Measurements from ENCODE around the gene CMTM1. TPM values are rescaled to one million over a fixed set of nuclear protein-coding genes. Genes with fewer than 3 reads are reported as not detected.

CMTM1 gene
- total RNA-seq, 1 experiment from 2014 or later: 2.2 TPM

DNA sequence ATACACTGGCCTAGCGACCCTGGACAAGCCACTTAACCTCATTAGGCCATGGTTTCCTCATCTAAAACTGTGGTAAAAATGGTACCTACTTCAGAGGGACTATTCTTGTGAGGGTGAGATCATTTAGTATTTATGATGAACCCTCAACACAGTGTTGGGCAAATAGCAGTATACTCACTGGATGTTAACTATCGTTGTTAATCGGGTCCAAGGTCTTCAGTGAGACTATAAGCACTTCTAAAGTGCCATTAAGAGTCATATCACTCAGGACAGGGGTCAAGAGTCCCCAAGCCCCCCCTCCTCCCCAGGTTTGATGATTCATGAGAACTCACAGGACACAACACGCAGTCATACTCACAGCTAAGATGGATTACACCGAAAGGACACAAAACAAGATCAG is 27.3 kb upstream of the CMTM1 start:
- no peak for DNase-seq (ENCODE audit: low read depth)

DNA sequence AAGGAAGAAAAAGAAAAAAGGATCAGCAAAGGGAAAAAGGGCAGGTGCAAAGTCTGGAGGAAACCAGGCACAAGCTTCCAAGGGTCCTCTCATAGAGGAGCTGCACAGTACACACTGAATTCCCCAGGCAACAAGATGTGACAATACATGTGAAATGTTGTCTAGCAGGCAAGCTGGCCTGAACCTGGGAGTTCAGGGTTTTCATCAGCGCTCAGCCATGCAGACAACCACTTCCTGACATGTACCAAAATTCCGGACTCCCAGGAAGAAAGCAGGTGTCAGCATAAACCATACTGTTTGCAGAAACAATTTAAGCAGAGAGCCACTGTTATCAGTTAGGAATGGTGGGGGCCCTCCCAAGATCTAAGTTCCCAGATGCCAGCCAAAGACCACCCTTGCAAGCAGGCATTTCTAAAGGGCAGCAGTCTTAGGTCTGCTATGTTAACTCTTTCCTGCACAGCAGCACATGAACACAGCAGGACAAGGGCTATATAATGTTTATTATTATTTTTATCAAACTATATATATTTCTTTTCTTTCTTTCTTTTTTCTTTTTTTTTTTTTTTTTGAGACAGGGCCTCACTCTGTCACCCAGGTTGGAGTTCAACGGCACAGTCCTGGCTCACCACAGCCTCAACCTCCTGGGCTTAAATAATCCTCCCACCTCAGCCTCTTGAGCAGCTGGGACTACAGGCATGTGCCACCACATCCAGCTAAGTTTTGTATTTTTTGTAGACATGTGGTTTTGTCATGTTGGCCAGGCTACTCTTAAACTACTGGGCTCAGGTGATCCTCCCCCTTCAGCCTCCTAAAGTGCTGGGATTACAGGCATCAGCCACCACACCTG is 26.4 kb upstream of the CMTM1 start:
- peak; percentile 78 for DNase-seq (ENCODE audit: low read depth)

DNA sequence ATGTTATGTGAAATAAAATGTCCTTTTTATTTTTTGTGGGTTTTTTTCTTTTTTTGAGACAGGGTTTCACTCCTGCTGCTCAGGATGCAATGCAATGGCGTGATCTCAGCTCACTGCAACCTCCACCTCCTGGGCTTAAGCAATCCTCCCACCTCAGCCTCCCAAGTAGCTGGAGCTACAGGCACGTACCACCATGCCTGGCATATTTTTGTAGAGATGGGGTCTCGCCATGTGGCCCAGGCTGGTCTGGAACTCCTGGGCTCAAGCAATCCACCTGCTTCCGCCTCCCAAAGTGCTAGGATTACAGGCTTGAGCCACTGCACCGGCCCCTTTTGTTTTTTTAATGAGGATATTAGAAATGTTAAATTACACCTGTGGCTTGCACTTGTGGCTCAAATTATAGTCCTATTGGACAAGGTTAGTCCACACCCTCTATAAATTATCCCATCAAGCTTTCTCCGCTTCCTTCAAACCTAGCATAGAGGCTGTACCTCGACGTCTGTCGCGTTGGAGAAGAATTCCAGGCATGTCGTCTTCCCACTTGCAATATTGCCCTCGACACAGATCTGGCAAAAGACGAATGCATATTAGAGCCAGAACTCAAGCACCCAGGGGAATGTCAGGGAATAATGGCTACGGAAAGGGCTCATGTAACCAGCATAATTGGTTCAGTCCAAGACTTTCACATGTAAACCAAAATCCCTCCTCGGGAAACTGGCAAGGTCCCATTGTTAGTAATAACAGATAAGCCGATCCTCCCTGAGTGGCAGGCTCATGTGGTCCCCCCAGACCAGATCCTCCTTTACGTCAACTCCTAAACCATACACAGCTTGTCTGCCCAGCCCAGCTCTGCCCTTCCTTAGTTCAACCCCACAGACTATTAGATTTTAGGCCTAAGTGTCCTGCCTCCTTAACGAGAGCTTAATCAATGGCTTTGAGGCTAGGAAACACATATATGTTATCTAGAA is 24.6 kb upstream of the CMTM1 start:
- no peak for DNase-seq (ENCODE audit: low read depth)

DNA sequence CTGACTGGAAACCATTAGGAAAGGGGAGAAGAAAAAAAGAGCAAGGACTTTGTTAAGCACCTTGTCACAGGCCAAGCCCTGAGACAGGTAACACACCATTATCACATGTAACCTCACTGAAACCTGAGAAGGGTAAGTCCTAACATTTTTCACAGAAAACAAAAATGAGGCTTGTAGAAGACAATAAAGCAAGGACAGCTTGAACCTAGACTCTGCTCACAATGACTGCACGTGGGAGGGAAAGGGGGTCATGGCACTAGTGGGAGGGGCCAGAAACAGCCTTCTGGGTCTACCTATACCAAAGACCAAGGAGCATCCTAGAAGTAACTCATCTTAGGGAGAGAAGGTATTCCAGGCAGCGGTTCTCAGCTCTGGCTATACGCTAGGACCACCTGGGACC is 23.8 kb upstream of the CMTM1 start:
- no peak for DNase-seq (ENCODE audit: low read depth)

DNA sequence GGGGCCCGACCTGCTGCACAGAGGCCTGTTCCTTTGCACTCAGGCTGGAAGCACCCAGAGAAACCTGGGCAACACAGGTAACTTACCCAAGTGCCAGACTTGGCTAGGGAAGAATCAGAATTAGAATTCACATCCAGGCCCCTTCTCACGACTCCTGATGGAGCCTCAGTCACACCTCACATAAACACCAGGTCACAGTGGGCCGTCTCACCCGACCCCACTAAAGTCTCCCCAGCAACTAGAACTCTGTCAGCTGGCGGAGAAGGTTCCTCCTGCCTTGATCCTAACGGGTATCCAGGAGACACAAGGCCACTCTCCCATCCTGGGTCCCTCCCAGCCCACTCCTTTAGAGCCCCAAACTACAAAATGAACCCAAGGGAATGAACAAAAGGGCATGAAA is 22.7 kb upstream of the CMTM1 start:
- DNase-seq (ENCODE audit: low read depth): no peak

DNA sequence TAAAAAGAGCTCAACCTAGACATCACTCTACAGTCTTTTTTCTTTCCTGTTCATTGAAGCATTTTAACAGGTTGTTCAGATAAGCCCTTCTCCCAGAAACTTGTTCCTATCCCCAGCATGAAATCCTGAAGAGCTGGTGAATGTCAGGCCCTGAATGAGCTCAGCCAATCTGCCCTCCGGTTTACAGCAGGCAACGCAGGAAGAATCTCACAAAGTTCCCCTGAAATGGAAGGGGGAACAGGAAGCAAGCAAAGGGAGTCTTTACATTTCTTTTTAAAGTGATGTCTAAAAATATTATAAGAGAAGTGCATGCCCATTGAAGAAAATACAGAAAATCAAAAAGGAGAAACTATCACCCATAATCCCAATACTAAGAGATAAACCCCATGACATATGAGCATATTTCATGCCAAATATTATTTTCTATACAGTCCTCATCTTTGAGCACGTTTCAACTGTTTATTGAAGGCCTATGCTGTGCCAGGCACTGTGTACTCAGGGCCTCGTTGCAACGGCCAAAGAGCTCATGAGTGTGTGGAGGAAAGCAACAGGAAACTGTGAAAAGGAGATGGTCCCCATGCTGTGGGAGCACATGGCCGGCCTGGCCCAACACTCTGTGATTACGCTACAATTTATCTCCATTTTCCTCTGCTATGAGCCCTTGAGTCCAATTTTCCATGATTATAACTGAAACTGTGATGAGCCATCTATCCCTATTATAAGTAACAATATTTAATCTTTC is 22.1 kb upstream of the CMTM1 start:
- DNase-seq (ENCODE audit: low read depth): no peak

DNA sequence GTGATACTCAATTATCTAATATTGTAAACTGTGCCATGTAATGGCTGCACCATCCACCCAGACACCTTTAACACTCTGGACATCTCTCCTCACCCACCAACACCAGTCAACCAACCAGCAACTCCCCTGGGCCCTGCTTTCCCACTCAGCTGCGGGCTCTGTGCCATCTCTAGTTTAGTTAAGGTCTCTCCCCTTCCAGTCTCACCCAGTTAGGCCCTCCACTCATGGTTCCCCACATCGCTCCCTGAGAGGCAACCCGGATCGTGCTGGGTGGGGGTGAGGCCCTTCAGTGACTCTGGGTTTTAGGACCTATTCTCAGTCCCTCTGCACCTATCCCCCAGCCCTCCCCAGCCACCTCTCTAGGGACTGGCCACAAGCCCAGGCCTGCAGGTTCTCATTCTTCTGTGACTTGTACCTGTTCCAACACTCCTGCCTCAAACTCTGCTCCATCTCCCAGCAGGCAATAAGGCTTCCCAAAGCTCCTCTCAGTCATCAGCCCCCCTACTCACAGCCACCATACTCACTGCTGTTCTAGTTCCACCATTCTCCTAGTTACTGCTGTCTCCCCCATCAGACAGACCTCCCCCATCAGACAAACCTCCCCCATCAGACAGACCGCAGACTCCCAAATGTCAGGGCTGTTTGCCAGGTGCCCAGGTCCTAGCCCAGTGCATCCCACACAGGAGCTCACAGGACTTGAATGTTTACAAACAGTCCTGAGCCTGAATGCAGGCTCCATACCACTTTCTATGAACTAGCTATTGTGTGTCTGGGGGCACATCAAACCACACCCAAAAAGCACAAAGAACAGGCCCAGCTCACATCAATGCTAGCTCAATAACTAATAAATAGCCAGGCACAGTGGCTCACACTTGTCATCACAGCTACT is 18.9 kb upstream of the CMTM1 start:
- DNase-seq (ENCODE audit: low read depth): no peak

DNA sequence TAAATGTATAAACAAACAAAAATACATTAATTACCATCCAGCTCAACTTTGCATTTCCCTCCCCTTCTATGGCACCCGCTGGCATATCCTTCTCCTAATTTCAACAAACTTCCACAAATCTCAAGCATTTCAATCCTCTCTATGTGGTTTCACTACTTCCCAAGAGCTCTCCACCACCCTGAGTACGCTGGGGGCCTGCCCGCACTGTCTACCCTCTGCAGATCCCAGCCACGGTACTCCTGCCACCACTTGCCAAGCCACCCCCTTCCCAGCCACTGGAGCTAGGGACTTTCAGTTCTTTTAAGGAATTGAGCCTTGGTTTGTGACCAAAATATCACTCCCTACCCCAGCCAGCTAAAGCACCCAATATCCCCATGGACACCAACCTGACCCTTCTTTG is 18.2 kb upstream of the CMTM1 start:
- DNase-seq (ENCODE audit: low read depth): no peak

DNA sequence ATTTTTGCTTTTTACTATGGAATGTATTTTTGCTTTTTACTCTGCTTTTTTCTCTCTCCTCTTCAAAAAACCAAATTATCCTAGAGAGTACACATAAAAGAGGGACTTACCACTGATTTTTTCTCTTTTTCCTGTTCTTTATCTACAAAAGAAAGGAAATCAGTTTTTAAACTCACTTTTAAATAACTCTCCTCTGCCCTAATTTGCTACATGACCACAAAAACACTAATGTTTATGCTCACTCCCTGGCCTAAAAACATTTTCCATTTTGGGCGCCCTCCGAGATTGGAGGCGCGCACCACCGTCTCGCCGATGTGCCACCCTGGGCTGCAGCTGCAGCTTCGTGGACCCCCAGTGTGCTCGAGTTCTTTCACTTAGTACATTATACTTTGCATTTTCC is 17.4 kb upstream of the CMTM1 start:
- no peak for DNase-seq (ENCODE audit: low read depth)

DNA sequence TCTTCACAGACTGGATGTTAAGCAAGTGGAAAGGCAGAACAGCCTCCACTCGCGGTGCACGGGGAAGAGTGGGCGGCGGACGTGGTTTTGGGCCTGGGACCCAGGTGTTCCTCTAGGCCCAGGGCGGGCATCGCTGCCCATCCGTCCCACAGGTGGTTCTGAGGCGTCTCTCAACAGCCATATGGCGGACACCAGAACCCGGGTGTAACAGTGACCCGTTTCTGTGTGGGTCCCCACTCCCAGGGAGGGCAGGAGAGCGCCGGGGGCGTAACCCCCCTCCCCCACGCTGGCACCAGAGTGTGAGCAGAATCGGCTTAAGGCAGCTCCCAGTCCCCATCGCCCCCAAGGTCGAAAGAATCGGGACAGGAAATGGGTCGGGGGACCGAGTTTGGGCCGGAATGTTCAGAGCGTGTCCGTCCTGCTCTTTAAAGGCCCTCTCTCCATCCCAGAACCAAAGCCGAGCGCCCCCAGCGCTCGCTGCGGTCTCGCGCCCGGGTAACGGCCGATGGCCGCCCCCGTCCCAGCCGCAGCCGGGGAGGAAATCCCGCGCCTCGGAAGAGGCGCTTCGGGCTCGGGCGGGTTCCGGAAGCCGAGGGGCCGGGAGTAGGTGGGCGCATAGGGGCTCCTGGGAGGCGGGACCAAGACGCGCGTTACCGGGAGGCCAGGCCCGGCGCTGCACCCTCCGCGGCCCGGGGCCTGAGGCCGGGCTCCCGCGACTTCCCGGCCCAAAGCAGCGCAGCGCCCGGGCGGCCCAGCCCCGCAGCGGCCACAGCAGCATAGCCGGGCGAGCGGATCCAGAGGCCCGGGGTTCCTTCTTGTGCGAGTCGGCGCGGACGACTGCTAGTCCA is 16.7 kb upstream of the CMTM1 start, which contains the start of gene TK2:
Gene TK2 (minus strand): TSS at position 839 of the 848 bp plus-strand sequence. CDS start 61 bp downstream, at position 778.
- DNase-seq (ENCODE audit: low read depth): peak; percentile 58

DNA sequence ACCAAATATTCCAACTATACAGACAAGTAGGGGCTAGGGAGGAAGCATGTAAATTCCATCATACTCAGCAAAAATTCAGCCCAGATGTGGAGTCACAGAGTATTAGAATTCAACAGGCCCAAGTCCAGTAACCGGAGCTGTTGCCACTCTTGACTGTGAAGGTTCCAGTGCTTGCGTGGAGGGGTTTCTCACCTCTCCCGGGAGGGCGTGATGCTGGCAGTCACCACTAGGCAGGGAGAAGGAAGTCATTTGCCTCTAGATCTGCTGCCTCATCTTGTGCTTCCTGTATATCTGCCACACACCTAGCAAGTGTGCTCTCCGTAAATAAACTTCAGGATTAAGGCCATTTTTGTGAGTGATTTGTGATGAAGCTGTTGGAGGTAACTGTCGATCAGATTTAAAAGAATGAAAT is 14.9 kb upstream of the CMTM1 start:
- peak; percentile 57 for DNase-seq (ENCODE audit: low read depth)

DNA sequence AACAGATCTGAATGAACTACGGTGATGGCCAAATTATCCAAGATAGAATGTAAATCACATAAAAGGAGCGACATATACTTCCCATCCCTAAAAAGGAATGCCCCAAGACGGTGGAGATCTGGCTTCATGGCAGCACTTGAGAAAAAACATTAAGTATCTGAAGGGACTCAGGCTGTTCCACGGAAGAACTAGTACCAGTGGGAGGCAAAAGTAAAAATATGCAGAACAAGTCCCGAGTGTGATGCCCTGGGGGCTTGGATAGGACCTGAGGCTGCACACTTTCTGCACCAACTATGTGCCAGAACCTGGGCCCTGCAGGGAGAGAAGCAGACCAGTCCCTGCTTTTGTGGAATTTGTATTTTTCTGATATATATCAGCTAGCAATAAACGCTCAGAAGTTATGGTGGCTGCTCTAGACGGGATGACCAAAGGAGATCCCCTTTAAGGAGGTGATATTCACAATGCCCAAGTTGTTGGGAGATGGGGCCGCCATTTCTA is 14.4 kb upstream of the CMTM1 start:
- DNase-seq (ENCODE audit: low read depth): no peak

DNA sequence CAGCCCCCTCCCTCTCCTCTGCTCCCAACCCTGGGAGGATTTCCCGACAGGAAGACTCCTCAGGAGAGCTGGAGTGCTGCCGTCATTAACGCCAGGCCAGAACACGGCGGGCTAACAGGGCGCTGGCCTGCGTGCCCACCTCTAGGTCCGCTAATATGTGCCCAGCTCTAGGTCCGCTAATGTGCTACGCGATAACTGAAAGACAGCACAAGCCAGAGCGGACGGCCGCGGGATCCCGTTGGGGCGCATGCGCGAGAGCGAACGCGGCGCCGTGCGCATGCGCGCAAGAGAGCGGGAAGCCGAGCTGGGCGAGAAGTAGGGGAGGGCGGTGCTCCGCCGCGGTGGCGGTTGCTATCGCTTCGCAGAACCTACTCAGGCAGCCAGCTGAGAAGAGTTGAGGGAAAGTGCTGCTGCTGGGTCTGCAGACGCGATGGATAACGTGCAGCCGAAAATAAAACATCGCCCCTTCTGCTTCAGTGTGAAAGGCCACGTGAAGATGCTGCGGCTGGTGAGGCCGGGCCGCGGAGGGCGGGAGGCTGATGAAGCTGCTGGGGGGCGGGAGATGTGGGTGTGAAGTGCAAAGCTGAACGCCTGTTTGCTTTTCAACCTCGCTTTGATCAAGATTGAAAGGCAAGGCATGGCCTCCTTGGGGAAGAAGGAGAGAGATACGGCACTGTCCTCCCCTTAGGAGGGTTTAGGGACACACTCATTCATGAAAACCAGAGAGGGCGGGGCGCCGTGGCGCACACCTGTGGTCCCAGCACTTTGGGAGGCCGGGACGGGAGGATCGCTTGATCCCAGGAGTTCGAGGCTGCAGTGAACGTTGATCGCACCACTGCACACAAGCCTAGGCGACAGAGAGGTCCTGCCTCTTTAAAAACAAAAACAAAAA is 13.7 kb upstream of the CMTM1 start, which contains the start of gene CKLF:
Gene CKLF (plus strand): TSS at position 291 of the 892 bp plus-strand sequence. CDS start 140 bp downstream, at position 431.
- peak; percentile 92 for DNase-seq (ENCODE audit: low read depth)

DNA sequence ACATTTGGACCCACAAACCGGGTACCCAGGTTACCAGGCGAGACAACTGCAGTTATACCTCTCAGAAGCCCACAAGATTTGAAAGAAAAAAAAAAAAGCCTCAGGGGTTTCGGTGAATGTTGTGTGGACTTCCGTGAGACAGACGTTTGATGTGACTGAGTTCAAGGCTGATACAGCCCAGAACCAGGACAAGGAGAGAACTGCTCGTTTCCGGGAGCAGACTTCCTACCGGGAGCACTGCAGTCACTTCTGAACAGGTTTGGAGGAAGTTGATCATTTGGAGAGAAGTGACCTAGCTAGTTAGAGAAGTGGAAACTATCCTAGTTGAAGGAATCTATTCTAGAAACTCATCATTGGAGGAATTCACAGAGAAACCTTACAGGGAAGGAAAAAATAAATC is 13.0 kb upstream of the CMTM1 start:
- peak; percentile 21 for DNase-seq (ENCODE audit: low read depth)

DNA sequence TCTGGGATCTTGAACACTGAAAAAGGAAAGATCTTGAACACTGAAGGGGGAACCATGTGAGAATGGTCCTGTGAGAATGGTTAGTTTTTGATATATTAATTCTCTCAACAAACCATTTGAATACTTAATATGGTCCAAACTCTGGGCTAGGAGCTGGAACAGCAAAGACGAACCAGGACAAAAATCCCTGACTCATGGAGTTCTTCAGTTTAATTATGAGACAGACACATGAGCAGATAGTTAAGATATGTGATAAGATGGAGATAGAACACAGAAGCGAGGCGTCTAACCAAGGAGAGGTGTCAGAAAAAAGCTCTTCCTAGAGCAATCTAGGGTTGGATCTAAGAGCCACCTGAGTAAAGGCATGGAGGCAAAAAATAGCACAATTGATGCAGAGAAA is 12.2 kb upstream of the CMTM1 start:
- no peak for DNase-seq (ENCODE audit: low read depth)

DNA sequence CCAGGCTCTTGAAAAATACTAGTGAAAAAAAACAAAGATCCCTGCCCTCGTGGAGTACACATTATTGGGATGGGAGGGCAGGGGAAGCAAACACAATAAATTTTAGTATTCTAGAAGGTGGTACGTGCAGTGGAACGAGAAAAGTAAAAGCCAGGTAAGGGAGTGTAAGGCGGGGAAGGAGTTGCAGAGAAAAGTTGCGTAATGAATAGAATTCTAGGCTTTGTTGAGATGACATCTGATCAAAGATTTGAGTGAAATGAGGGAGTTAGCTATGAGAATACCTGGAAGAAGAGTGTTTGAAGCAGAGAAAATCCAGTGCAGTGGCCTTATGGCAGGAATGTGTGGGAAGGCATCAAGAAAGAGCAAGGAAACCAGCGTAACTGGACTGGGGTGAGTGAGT is 11.7 kb upstream of the CMTM1 start:
- DNase-seq (ENCODE audit: low read depth): no peak

DNA sequence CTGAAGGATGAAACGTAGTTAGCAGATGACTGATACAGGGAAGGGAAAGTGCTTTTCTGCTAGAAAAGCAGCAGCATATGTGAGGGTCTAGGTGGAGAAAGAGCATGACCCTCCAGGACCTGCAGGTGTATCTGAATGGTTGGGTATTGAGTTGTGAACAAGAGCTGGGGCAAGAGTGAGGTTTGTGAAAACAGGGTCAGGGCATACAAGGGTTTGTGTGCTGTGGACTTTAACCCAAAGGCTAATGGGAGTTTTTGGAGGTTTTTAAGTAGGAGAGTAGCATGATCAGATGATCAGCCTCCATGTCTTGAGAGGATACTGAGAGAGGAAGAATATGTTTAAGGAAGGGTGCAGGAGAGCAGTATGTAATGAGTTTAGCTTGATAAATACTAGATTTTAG is 6.1 kb upstream of the CMTM1 start:
- no peak for DNase-seq (ENCODE audit: low read depth)

DNA sequence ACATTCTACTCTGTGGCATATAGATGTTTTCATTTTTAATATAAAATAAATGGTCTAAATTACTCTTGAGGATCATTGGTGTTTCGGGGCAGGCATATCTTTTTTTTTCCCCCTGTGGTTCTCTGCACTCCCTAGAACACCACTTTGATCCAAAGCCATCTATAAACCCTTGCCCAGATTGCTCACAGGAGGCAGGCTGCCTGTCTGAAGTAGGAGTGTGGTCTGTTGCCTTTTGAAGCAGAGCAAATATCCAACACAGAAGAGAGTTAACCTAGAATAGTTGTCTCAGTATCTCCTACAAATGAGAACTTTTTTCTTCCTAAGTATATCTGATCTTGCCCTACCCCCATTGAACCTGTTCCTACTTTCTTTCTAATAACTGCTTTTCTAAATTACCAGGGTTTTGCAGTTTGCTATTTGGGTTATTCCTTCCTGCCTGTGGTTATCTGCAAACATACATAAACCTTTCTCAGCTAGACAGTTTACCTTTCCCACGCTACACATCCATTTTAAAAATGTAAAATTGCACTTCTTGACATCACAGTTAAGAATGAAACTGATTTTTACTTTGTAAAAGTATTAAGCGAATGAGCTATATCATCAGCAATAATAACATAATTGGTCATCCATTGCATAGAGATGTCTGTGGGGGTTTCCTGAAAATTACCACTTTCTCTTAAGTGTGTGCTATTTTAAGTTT is 4.7 kb upstream of the CMTM1 start:
- no peak for DNase-seq (ENCODE audit: low read depth)
